Keratinocyte (primary cell): ENCODE data around the gene ATP10D.

Source experiments
- EZH2 ChIP-seq: IDR thresholded peaks from one replicate; pipeline ENCODE4 v1.6.1; 2012; ENCODE audit warnings: inconsistent platforms, mild to moderate bottlenecking, low read length, moderate library complexity
- TF ChIP-seq, protein P1 (sequence below), 3 experiments: IDR thresholded peaks in 1 of 3; conservative IDR thresholded peaks in 1 of 3; optimal IDR thresholded peaks in 1 of 3; 2 replicates in 2 of 3; 3 replicates in 1 of 3; pipeline versions ENCODE3 to v1.5.1; 2011; ENCODE audit warnings: low read length in 3 of 3, mild to moderate bottlenecking in 3 of 3, moderate library complexity in 2 of 3, control low read depth in 1 of 3, inconsistent platforms in 1 of 3; ENCODE audit not compliant: insufficient read depth in 2 of 3; ENCODE audit errors: extremely low read depth in 1 of 3

- TF ChIP-seq, protein P1, sequence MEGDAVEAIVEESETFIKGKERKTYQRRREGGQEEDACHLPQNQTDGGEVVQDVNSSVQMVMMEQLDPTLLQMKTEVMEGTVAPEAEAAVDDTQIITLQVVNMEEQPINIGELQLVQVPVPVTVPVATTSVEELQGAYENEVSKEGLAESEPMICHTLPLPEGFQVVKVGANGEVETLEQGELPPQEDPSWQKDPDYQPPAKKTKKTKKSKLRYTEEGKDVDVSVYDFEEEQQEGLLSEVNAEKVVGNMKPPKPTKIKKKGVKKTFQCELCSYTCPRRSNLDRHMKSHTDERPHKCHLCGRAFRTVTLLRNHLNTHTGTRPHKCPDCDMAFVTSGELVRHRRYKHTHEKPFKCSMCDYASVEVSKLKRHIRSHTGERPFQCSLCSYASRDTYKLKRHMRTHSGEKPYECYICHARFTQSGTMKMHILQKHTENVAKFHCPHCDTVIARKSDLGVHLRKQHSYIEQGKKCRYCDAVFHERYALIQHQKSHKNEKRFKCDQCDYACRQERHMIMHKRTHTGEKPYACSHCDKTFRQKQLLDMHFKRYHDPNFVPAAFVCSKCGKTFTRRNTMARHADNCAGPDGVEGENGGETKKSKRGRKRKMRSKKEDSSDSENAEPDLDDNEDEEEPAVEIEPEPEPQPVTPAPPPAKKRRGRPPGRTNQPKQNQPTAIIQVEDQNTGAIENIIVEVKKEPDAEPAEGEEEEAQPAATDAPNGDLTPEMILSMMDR (optimal IDR thresholded peaks at IDR 0.05 in 1 of 3, IDR thresholded peaks at IDR 0.05 in 1 of 3, conservative IDR thresholded peaks at IDR 0.05 in 1 of 3; ENCODE audit: extremely low read depth in 1 of 3, insufficient read depth in 2 of 3, low read length in 3 of 3): peak in 1 of 3 experiments; percentile 18
- no peak for TF ChIP-seq EZH2
These were observed 21.7 kb upstream of the ATP10D start, which contains the start of gene COMMD8 for GRCh38 chr4:47463235-47463956.
